Nephron (organoid): ENCODE measurements around the gene TMEM235.

Experiments
- H3K27ac Mint-ChIP-seq, 3 experiments: 2 replicates each; pipeline ENCODE4 v1.8.0; 2020; ENCODE audit warnings: mixed read lengths in 3 of 3, mild to moderate bottlenecking in 2 of 3, moderate library complexity in 1 of 3
- H3K27me3 Mint-ChIP-seq: 2 replicates; pipeline ENCODE4 v1.8.0; 2021; ENCODE audit warnings: low read depth, mild to moderate bottlenecking, moderate library complexity, mixed read lengths
- H3K36me3 Mint-ChIP-seq: 2 replicates; pipeline ENCODE4 v1.8.0; 2020; ENCODE audit warnings: low read depth, mixed read lengths
- H3K4me1 Mint-ChIP-seq: 2 replicates; pipeline ENCODE4 v1.8.0; 2020; ENCODE audit warnings: mixed read lengths
- H3K4me3 Mint-ChIP-seq, 3 experiments: 2 replicates each; pipeline ENCODE4 v1.8.0; 2020; ENCODE audit warnings: mild to moderate bottlenecking in 3 of 3, mixed read lengths in 3 of 3, moderate library complexity in 2 of 3
- H3K9me3 Mint-ChIP-seq: 2 replicates; pipeline ENCODE4 v1.8.0; 2020; ENCODE audit warnings: mixed read lengths
- CTCF ChIP-seq, 3 experiments: fragments of 200-600 bp; sonication (generic); IDR thresholded peaks; one replicate each; pipeline ENCODE4 v1.5.0; 2021; ENCODE audit warnings: antibody characterized with exemption in 3 of 3; ENCODE audit not compliant: unreplicated experiment in 3 of 3

Gene TMEM235

GRCh38 chr17:78273813-78274212 is 42.4 kb downstream of the TMEM235 start:
- H3K27me3 Mint-ChIP-seq, result peaks cover 7% of the 10 kb centered on the region
- no peak overlapping the region for H3K27ac Mint-ChIP-seq
- no peak overlapping the region for H3K4me3 Mint-ChIP-seq
- H3K9me3 Mint-ChIP-seq, result no peaks in the 10 kb centered on the region
- no peak for TF ChIP-seq CTCF (IDR thresholded peaks at IDR 0.05; ENCODE audit: unreplicated experiment in 3 of 3)
- H3K4me1 Mint-ChIP-seq, result peaks cover 33% of the 10 kb centered on the region
- no peaks in the 10 kb centered on the region for H3K36me3 Mint-ChIP-seq

GRCh38 chr17:78275355-78275754 is 43.9 kb downstream of the TMEM235 start:
- H3K36me3 Mint-ChIP-seq, result no peaks in the 10 kb centered on the region
- no peak for TF ChIP-seq CTCF (IDR thresholded peaks at IDR 0.05; ENCODE audit: unreplicated experiment in 3 of 3)

GRCh38 chr17:78276098-78276887 is 44.9 kb downstream of the TMEM235 start:
- no peak for TF ChIP-seq CTCF (IDR thresholded peaks at IDR 0.05; ENCODE audit: unreplicated experiment in 3 of 3)
- Mint-ChIP-seq H3K27me3 (peaks cover 12% of the 10 kb centered on the region), H3K9me3 (no peaks in the 10 kb centered on the region), H3K4me3 (no peak overlapping the region), H3K36me3 (no peaks in the 10 kb centered on the region), H3K27ac (peak overlapping the region in 1 of 3 experiments; percentile 24), H3K4me1 (peaks cover 30% of the 10 kb centered on the region)

More at GRCh38 chr17:78275355-78275754, 43.9 kb downstream of the TMEM235 start:
- peaks cover 27% of the 10 kb centered on the region for H3K4me1 Mint-ChIP-seq
- no peaks in the 10 kb centered on the region for H3K9me3 Mint-ChIP-seq
- H3K27ac Mint-ChIP-seq, result peak overlapping the region in 1 of 3 experiments; percentile 19
- peaks cover 13% of the 10 kb centered on the region for H3K27me3 Mint-ChIP-seq
- H3K4me3 Mint-ChIP-seq, result no peak overlapping the region

- no peak overlapping the region for H3K27ac Mint-ChIP-seq
- H3K4me1 Mint-ChIP-seq, result peaks cover 21% of the 10 kb centered on the region
- TF ChIP-seq CTCF (IDR thresholded peaks at IDR 0.05; ENCODE audit: unreplicated experiment in 3 of 3), result no peak
- H3K36me3 Mint-ChIP-seq, result no peaks in the 10 kb centered on the region
- H3K4me3 Mint-ChIP-seq, result no peak overlapping the region
- H3K9me3 Mint-ChIP-seq, result no peaks in the 10 kb centered on the region
- H3K27me3 Mint-ChIP-seq, result peaks cover 5% of the 10 kb centered on the region
Observed at GRCh38 chr17:78278139-78278741, 46.8 kb downstream of the TMEM235 start.

- H3K4me3 Mint-ChIP-seq, result no peak overlapping the region
- TF ChIP-seq CTCF (IDR thresholded peaks at IDR 0.05; ENCODE audit: unreplicated experiment in 3 of 3), result no peak
- no peaks in the 10 kb centered on the region for H3K9me3 Mint-ChIP-seq
- H3K36me3 Mint-ChIP-seq, result no peaks in the 10 kb centered on the region
- peaks cover 5% of the 10 kb centered on the region for H3K27me3 Mint-ChIP-seq
- H3K27ac Mint-ChIP-seq, result peak overlapping the region in 2 of 3 experiments; percentile 40 to 74
- H3K4me1 Mint-ChIP-seq, result peaks cover 26% of the 10 kb centered on the region
Observed at GRCh38 chr17:78279360-78279990, 48.0 kb downstream of the TMEM235 start.
